T47D (cell line): Measurements from ENCODE around the gene KIF3B.
"Not testable (repeated sequence)": the region's sequence is repeated elsewhere in the genome, so short reads cannot be mapped to it uniquely, and the experiment has no call there.

Source experiments
- DNase-seq, 2 experiments: peaks; one replicate each; pipeline versions ENCODE4 v3.0.0 to v3.0.0-alpha.2; 2011 to 2012; ENCODE audit warnings: low read depth in 1 of 2, low spot score in 1 of 2
- JUND ChIP-seq: IDR thresholded peaks from 2 replicates; pipeline ENCODE4 v1.6.1; 2012; ENCODE audit warnings: low read depth
- in situ Hi-C: cut with HindIII; loops from 2 replicates; pipeline ENCODE4 v1.10.0; 2016; ENCODE audit warnings: low sequenced_read_pairs, low pct_unique_long_range_greater_than_20kb

The KIF3B gene

DNA sequence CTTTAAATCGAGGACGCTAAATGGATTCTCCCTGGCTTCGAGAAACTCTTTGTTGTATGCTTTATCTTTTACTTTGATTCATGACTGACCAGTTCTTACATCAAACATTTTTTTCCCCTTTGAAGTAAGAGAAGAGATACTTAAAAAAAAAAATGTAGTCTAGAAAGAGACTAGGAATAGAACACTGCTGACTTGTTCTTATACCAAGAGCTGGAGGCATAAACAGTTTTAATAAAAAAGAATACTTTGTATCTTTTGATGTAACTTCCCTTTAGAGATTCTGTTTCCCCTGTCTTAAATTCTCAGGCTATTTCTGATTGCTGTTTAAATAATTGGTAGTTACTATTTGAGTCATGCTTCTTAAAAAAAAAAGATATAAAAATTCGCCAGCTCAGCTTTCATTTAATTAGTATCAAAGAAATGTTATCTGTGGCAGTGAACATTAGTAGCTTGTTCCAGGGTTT lies 85.5 kb downstream of the KIF3B start:
- DNase-seq = no peak
- in situ Hi-C loops = no loop called here
- no peak for TF ChIP-seq JUND

DNA sequence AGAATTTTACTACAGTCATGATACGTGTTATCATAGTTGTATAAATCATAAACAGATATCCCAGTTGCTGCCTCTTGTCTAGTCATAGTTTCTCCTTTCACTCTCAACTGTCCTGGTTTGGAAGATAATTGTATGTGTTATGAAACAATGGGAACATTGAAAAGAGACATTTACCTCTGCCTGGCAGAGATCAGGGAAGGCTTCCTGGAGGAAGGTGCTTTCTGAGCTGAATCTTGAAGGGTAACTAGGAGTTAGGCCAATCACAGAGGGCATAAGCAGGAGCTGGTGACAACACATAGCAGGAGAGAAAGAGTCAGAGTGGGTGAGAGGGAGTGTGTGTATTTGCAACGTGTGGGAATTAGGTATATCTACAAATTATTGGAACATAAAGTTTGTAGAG lies 86.0 kb downstream of the KIF3B start:
- TF ChIP-seq JUND = no peak
- no peak for DNase-seq
- in situ Hi-C loops = no loop called here

DNA sequence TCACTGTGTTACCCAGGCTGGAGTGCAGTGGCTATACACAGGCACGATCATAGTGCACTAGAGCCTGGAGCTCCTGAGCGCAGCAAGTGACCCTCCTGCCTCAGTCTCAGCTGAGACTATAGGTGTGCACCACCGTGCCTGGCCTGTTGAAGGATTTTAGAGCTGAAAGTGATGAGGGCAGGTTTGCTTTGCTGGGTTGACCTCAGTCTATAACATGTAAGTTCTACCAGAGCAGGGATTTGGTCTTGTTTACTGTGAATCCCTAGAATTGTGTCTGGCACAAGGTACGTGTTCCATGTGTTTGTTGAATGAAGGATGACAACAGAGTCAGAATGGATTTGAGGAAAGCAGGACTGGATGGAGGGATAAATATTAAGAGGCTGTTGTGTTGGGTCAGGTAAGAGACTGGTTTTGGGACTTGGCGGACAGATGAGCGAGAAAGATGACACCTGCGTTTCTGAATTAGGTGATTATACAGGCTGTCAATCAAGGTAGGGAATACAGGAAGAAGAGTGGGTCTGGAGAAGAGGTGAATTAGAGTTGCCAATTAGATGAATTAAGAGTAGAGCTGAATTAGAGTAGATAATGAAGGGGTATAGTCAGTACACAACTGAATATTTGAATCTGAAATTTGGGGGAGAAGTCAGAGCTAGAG lies 87.2 kb downstream of the KIF3B start:
- TF ChIP-seq JUND = no peak
- in situ Hi-C loops = no loop called here
- no peak for DNase-seq

DNA sequence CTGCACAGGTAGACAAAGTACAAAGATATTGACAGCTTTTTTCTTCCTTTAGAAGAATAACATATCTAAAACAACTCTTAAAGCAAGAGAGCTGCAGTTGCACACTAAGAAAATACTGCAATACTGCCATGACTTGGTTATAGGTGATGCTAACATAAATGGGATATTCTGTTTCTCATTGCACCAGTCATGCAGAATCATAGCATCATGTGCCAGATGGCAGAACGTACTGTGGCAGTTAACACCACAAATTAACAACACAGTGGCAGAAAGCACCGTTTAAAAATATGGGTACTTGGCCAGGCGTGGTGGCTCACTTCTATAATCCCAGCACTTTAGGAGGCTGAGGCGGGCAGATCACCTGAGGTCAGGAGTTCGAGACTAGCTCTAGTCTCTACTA lies 88.1 kb downstream of the KIF3B start:
- no peak for TF ChIP-seq JUND
- in situ Hi-C loops = no loop called here
- no peak for DNase-seq

DNA sequence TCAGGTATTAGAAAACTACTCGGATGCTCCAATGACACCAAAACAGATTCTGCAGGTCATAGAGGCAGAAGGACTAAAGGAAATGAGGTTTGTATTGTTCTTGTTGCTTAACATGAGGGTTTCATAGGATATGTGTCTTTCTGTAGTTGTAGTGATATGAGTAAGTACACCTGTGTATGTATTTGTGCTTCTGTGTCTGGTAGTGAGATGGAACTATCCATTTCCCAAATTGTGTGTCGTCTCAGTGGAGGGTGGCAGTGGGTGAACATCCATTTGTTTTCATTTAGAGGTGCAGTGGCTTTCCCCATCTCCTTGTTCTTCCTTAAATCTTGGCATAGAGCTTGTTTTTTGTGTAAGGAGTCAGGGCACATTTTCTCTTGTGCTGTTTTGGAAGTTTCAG lies 88.9 kb downstream of the KIF3B start:
- no peak for DNase-seq
- in situ Hi-C loops = no loop called here
- no peak for TF ChIP-seq JUND

DNA sequence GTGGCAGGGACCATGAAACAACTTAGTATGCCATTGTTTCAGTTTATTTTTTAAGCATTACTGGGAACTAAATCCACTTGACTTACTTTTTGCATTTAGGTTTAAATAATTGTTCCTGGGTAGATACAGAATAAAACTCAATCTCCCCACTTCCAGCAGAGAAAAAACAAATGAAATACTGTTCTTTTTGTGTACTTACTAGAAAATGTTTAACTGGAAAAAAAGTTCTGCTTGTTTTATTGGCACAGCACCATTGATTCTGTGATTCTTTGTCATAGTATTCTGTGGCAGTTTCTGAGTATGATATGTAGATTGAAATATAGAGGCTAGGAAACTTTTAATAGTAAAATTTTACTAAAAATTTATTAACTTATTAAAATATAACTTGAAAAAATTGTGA lies 90.9 kb downstream of the KIF3B start:
- in situ Hi-C loops = no loop called here
- no peak for DNase-seq

DNA sequence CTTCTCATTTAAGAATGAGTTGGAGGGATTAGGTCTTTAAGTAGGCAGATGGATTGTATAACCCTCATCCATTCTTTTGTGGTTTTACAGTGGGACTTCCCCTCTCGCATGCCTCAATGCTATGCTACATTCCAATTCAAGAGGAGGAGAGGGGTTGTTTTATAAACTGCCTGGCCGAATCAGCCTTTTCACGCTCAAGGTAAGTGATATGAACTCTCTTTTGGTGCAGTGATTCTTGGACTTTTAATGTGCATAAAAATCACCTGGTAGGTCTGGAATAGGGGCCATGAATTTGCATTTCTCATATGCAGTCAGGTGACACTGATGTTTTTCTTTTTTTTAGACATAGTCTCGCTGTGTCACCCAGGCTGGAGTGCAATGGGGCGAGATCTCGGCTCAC lies 91.5 kb downstream of the KIF3B start:
- TF ChIP-seq JUND = no peak
- in situ Hi-C loops = no loop called here
- no peak for DNase-seq

More for the DNA sequence above, 90.9 kb downstream of the KIF3B start:
- TF ChIP-seq JUND = no peak

DNA sequence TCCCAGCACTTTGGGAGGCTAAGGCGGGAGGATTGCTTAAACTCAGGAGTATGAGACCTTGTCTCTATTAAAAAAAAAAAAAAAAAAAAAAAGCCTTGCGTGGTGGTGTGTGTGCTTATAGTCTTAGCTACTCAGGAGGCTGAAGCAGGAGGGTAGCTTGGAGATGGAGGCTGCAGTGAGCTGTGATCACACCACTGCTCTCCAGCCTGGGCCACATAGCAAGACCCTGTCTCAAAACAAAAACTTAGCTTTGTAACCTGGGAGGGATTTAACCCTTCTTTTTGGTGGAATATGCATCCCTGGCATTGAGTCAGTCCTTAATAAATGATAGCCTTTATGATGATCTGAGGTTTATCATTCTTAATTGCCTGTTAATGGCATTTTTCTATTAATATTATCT lies 93.4 kb downstream of the KIF3B start:
- DNase-seq = no peak
- TF ChIP-seq JUND = no peak
- in situ Hi-C loops = no loop called here

DNA sequence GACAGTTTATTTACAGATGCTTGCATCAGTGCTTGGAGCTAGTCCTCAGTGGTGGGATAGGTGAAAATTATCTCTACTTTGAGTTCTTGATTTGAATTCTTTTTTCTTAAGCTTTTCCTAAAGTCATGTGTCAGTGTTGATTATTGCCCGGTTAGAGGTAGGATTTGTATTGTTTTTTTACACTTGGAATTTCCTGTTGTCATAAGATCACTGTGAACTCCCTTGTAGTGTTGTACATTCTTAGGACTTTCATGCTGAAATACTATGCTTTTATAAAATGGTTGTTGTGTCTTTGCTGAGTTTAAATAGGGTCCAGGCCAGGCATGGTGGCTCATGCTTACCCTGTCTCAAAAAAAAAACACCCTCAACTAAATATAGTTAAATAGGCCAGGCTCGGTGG lies 101.0 kb downstream of the KIF3B start:
- no peak for DNase-seq
- in situ Hi-C loops = no loop called here
- TF ChIP-seq JUND = no peak

DNA sequence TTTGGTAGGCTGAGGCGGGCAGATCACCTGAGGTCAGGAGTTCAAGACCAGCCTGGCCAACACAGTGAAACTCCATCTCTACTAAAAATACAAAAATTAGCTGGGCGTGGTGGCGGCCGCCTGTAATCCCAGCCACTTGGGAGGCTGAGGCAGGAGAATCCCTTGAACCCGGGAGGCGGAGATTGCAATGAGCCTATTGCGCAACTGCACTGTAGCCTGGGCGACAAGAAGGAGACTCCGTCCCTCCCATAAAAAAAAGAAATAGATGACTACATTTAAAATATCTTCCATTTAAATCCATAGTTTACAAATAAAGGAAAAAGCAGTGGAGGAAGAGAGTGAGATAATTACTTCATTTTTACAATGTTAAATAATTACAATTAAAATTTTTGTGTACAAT lies 102.6 kb downstream of the KIF3B start:
- in situ Hi-C loops, DNase-seq: not testable (repeated sequence)

DNA sequence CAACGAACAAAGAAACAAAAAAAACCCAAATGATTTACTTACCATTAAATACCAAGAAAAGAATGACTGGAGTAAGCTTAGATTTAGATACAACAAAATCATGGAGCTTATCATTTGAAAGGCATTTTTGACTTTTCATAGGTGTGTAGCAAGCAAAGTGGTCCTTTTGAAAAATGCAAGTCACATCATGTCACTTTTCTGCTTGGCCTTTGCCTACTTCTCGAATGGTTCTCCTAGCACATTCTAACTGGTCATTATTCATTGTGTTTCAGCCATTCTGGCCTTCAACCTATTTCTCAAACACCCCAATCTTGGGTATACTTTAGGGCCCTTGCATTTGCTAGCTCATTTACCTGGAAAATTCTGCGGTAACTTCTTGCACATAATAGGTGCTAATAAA lies 103.3 kb downstream of the KIF3B start:
- no peak for DNase-seq
- in situ Hi-C loops = no loop called here
- TF ChIP-seq JUND = no peak

DNA sequence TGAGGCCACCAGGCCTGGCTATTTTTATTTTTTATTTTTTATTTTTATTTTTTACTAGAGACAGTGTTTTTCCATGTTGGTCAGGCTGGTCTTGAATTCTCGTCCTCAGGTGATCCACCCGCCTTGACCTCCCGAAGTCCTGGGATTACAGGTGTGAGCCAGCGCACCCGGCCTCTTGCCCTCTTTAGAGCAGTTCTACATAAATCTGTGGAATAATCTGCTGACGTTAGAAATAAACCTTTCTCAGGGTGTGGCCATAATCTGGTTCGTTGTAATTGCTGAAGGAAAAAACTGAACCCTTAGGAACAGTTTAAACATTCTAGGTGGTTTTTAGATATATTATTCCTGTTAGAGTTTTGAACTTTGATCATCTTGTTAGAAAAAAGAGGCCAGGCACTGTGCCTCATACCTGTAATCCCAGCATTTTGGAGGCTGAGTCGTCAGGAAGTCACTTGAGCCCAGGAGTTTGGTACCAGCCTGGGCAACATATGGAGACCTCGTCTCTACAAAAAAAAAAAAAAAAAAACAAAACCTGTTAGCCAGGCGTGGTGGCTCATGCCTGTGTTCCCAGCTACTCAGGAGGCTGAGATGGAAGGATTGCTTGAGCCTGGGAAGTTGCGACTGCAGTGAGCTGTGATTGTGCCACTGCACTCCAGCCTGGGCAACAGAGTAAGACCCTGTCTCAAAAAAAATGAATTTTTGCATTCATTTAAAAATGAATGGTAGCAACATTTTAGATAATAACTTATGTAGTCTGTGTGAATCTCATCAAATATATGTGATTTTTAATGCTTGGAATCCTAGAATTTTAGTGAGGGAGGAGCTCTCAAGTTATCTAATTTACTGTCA lies 104.9 kb downstream of the KIF3B start:
- in situ Hi-C loops = no loop called here
- no peak for DNase-seq
- TF ChIP-seq JUND = no peak

DNA sequence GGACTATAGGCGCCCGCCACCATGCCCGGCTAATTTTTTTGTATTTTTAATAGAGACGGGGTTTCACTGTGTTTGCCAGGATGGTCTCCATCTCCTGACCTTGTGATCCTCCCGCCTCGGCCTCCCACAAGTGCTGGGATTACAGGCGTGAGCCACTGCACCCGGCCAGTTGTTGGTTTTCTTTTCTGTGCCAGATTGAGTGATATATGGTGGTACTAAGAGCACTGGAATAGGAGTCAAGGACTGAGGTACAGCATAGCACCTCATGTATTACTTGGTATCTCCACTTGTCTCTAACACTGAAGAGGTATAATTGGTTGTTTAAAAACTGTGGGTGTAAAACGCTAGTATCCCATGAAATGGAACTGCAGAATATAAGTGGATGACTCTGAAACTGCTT lies 106.0 kb downstream of the KIF3B start:
- DNase-seq, in situ Hi-C loops: not testable (repeated sequence)
